Suprapubic skin (tissue), 4 donors: ENCODE data around the gene MED12L. TPM values are rescaled to one million over a fixed set of nuclear protein-coding genes. Genes with fewer than 3 reads are reported as not detected.

ENCODE experiments used
- DNase-seq, 2 donors: peaks; one replicate each; pipeline ENCODE4 v3.0.0-alpha.2; 2019; ENCODE audit warnings: low spot score in 2 of 2
- H3K27ac ChIP-seq: fragments of 200-600 bp; sonication (generic); one replicate; pipeline ENCODE4 v1.5.1; 2019
- H3K27me3 ChIP-seq: fragments of 200-600 bp; sonication (generic); one replicate; pipeline ENCODE4 v1.5.1; 2019
- H3K36me3 ChIP-seq: fragments of 200-600 bp; sonication (generic); one replicate; pipeline ENCODE4 v1.5.1; 2019
- H3K4me1 ChIP-seq: fragments of 200-600 bp; sonication (generic); one replicate; pipeline ENCODE4 v1.5.1; 2019
- H3K4me3 ChIP-seq: fragments of 200-600 bp; sonication (generic); one replicate; pipeline ENCODE4 v1.5.1; 2019; ENCODE audit warnings: mild to moderate bottlenecking
- H3K9me3 ChIP-seq: fragments of 200-600 bp; sonication (generic); one replicate; pipeline ENCODE4 v1.5.1; 2019
- CTCF ChIP-seq, 2 donors: fragments of 200-600 bp in 1 of 2; fragments of 450-650 bp in 1 of 2; sonication (generic) in 1 of 2; IDR thresholded peaks; one replicate each; pipeline ENCODE4 v1.5.1; 2016 to 2019; ENCODE audit warnings: antibody characterized with exemption in 2 of 2, mild to moderate bottlenecking in 1 of 2, moderate library complexity in 1 of 2
- EP300 ChIP-seq: sonication (generic); formaldehyde crosslinking; IDR thresholded peaks from one replicate; pipeline ENCODE4 v1.6.1; 2017; ENCODE audit warnings: antibody characterized with exemption
- POLR2A ChIP-seq, 2 donors: fragments of 450-650 bp; IDR thresholded peaks; one replicate each; pipeline ENCODE4 v1.6.1; 2017; ENCODE audit warnings: antibody characterized with exemption in 2 of 2, mild to moderate bottlenecking in 2 of 2, moderate library complexity in 2 of 2
- POLR2AphosphoS5 ChIP-seq, 3 donors: sonication (generic); formaldehyde crosslinking; IDR thresholded peaks; one replicate each; pipeline ENCODE4 v1.6.1; 2017; ENCODE audit warnings: antibody characterized with exemption in 3 of 3
- WGBS: methylation state at CpG from one replicate; pipeline ENCODE4 v1.1.5; 2018; 5-methylcytosine and 5-hydroxymethylcytosine counted together
- total RNA-seq, 4 donors: library from RNA; depleted of rRNA; stranded (reverse); fragments of >200 nt; gene quantifications; one replicate each; pipeline ENCODE4 v1.1.0, GENCODE V29; 2016

Gene MED12L
- total RNA-seq, 4 donors from 2014 or later = 0.08 to 0.80 (median 0.22) TPM

GRCh38 chr3:151210676-151211381, 125.4 kb downstream of the MED12L start:
- H3K27me3 ChIP-seq = no peaks in the 10 kb centered on the region
- H3K36me3 ChIP-seq = no peaks in the 10 kb centered on the region
- H3K27ac ChIP-seq = no peak overlapping the region
- no peak for DNase-seq
- H3K4me1 ChIP-seq = no peaks in the 10 kb centered on the region
- TF ChIP-seq POLR2A (IDR thresholded peaks at IDR 0.05) = no peak
- no peak for TF ChIP-seq POLR2AphosphoS5 (IDR thresholded peaks at IDR 0.05)
- no peak for TF ChIP-seq CTCF (IDR thresholded peaks at IDR 0.05)
- no peak for TF ChIP-seq EP300
- H3K4me3 ChIP-seq = no peak overlapping the region
- WGBS = 60% methylated on average over 4 of the region's 4 CpGs
- no peaks in the 10 kb centered on the region for H3K9me3 ChIP-seq

GRCh38 chr3:151213151-151213550, 127.7 kb downstream of the MED12L start:
- Histone ChIP-seq H3K4me3 (no peak overlapping the region), H3K27ac (no peak overlapping the region), H3K27me3 (no peaks in the 10 kb centered on the region), H3K36me3 (no peaks in the 10 kb centered on the region), H3K9me3 (no peaks in the 10 kb centered on the region), H3K4me1 (no peaks in the 10 kb centered on the region)
- no peak for DNase-seq
- TF ChIP-seq CTCF (IDR thresholded peaks at IDR 0.05) (no peak), EP300 (no peak), POLR2A (IDR thresholded peaks at IDR 0.05) (no peak), POLR2AphosphoS5 (IDR thresholded peaks at IDR 0.05) (no peak)
- WGBS = 84% methylated on average over 4 of the region's 4 CpGs

GRCh38 chr3:151213881-151214280, 128.4 kb downstream of the MED12L start:
- DNase-seq = no peak
- H3K9me3 ChIP-seq = no peaks in the 10 kb centered on the region
- no peak overlapping the region for H3K4me3 ChIP-seq
- H3K36me3 ChIP-seq = no peaks in the 10 kb centered on the region
- WGBS = 89% methylated on average over 5 of the region's 5 CpGs
- H3K27me3 ChIP-seq = no peaks in the 10 kb centered on the region
- H3K27ac ChIP-seq = no peak overlapping the region
- no peak for TF ChIP-seq POLR2AphosphoS5 (IDR thresholded peaks at IDR 0.05)
- no peaks in the 10 kb centered on the region for H3K4me1 ChIP-seq

GRCh38 chr3:151214459-151214858, 129.0 kb downstream of the MED12L start:
- 75% methylated on average over 1 of the region's 1 CpG for WGBS
- DNase-seq = no peak
- no peak overlapping the region for H3K27ac ChIP-seq
- H3K4me3 ChIP-seq = no peak overlapping the region
- TF ChIP-seq CTCF (IDR thresholded peaks at IDR 0.05) (no peak), POLR2A (IDR thresholded peaks at IDR 0.05) (no peak), EP300 (no peak), POLR2AphosphoS5 (IDR thresholded peaks at IDR 0.05) (no peak)
- no peaks in the 10 kb centered on the region for H3K4me1 ChIP-seq
- H3K27me3 ChIP-seq = no peaks in the 10 kb centered on the region
- no peaks in the 10 kb centered on the region for H3K9me3 ChIP-seq
- H3K36me3 ChIP-seq = no peaks in the 10 kb centered on the region

- WGBS = 83% methylated on average over 3 of the region's 3 CpGs
- no peaks in the 10 kb centered on the region for H3K4me1 ChIP-seq
- H3K9me3 ChIP-seq = no peaks in the 10 kb centered on the region
- TF ChIP-seq EP300 (no peak), POLR2A (IDR thresholded peaks at IDR 0.05) (no peak), CTCF (IDR thresholded peaks at IDR 0.05) (no peak), POLR2AphosphoS5 (IDR thresholded peaks at IDR 0.05) (no peak)
- no peak overlapping the region for H3K27ac ChIP-seq
- no peak for DNase-seq
- H3K36me3 ChIP-seq = no peaks in the 10 kb centered on the region
- no peaks in the 10 kb centered on the region for H3K27me3 ChIP-seq
- H3K4me3 ChIP-seq = no peak overlapping the region
Measured at GRCh38 chr3:151216641-151217607, 131.5 kb downstream of the MED12L start.
